Measurements from ENCODE around the gene TRIM4. TPM values are rescaled to one million over a fixed set of nuclear protein-coding genes. Genes with fewer than 3 reads are reported as not detected.
"Not testable (repeated sequence)": the region's sequence is repeated elsewhere in the genome, so short reads cannot be mapped to it uniquely, and the experiment has no call there.

The TRIM4 gene
- total RNA-seq, result 10 to 100 TPM; 21.0 to 21.8 TPM

- H3K9me3 Mint-ChIP-seq, result no peaks in the 10 kb centered on the region
- H3K4me1 Mint-ChIP-seq, result peaks cover 34% of the 10 kb centered on the region
- peaks cover 37% of the 10 kb centered on the region for H3K36me3 Mint-ChIP-seq
- DNase-seq, result peak; percentile 95
- H3K4me3 Mint-ChIP-seq, result peak within 1 kb of the TSS; percentile 95
- peak within 1 kb of the TSS; percentile 97 for H3K27ac Mint-ChIP-seq
- H3K27me3 Mint-ChIP-seq, result no peaks in the 10 kb centered on the region
These were observed at the start of gene TRIM4 for GRCh38 chr7:99918959-99919813. TSS of gene TRIM4 (minus strand) at chr7:99919530. CDS start at chr7:99919401, 129 bp downstream.

- Mint-ChIP-seq H3K27ac (no peak overlapping the region), H3K9me3 (no peaks in the 10 kb centered on the region), H3K36me3 (no peaks in the 10 kb centered on the region), H3K4me1 (peaks cover 2% of the 10 kb centered on the region), H3K27me3 (peaks cover 44% of the 10 kb centered on the region), H3K4me3 (no peak overlapping the region)
- DNase-seq, result no peak
These were observed 39.4 kb upstream of the TRIM4 start for GRCh38 chr7:99958564-99959227.

- Mint-ChIP-seq H3K4me1 (peaks cover 5% of the 10 kb centered on the region), H3K9me3 (no peaks in the 10 kb centered on the region), H3K36me3 (no peaks in the 10 kb centered on the region), H3K4me3 (no peak overlapping the region), H3K27me3 (peaks cover 26% of the 10 kb centered on the region), H3K27ac (no peak overlapping the region)
- no peak for DNase-seq
These were observed 35.9 kb upstream of the TRIM4 start for GRCh38 chr7:99955247-99955646.

- DNase-seq, H3K4me1 Mint-ChIP-seq, H3K4me3 Mint-ChIP-seq, H3K27ac Mint-ChIP-seq, H3K36me3 Mint-ChIP-seq, H3K9me3 Mint-ChIP-seq: not testable (repeated sequence)
- peaks cover 23% of the 10 kb centered on the region for H3K27me3 Mint-ChIP-seq
These were observed 35.3 kb upstream of the TRIM4 start for GRCh38 chr7:99954643-99955042.

- Mint-ChIP-seq H3K9me3 (peaks cover 4% of the 10 kb centered on the region), H3K4me3 (no peak overlapping the region), H3K36me3 (peaks cover 2% of the 10 kb centered on the region), H3K27ac (no peak overlapping the region), H3K27me3 (peaks cover 15% of the 10 kb centered on the region), H3K4me1 (peaks cover 5% of the 10 kb centered on the region)
- no peak for DNase-seq
These were observed 34.3 kb upstream of the TRIM4 start for GRCh38 chr7:99953649-99954048.

- not testable (repeated sequence) for H3K27ac Mint-ChIP-seq, DNase-seq, H3K4me1 Mint-ChIP-seq, H3K36me3 Mint-ChIP-seq, H3K4me3 Mint-ChIP-seq, H3K9me3 Mint-ChIP-seq
- H3K27me3 Mint-ChIP-seq, result peaks cover 15% of the 10 kb centered on the region
These were observed 33.3 kb upstream of the TRIM4 start for GRCh38 chr7:99952649-99953048.

- H3K9me3 Mint-ChIP-seq, H3K4me1 Mint-ChIP-seq, H3K36me3 Mint-ChIP-seq, H3K27ac Mint-ChIP-seq, H3K4me3 Mint-ChIP-seq, DNase-seq: not testable (repeated sequence)
- peaks cover 13% of the 10 kb centered on the region for H3K27me3 Mint-ChIP-seq
These were observed 31.5 kb upstream of the TRIM4 start for GRCh38 chr7:99950819-99951218.

GRCh38 chr7:99949645-99950228 is 30.4 kb upstream of the TRIM4 start:
- no peak overlapping the region for H3K27ac Mint-ChIP-seq
- H3K27me3 Mint-ChIP-seq, result peaks cover 5% of the 10 kb centered on the region
- no peak overlapping the region for H3K4me3 Mint-ChIP-seq
- no peak for DNase-seq
- peaks cover 2% of the 10 kb centered on the region for H3K36me3 Mint-ChIP-seq
- peaks cover 4% of the 10 kb centered on the region for H3K9me3 Mint-ChIP-seq
- H3K4me1 Mint-ChIP-seq, result peaks cover 6% of the 10 kb centered on the region

- Mint-ChIP-seq H3K36me3 (peaks cover 2% of the 10 kb centered on the region), H3K4me1 (peaks cover 8% of the 10 kb centered on the region), H3K4me3 (no peak overlapping the region), H3K9me3 (peaks cover 4% of the 10 kb centered on the region), H3K27ac (no peak overlapping the region), H3K27me3 (peaks cover 5% of the 10 kb centered on the region)
- no peak for DNase-seq
These were observed 28.3 kb upstream of the TRIM4 start for GRCh38 chr7:99947608-99948007.

- peaks cover 5% of the 10 kb centered on the region for H3K27me3 Mint-ChIP-seq
- peaks cover under 1% of the 10 kb centered on the region for H3K9me3 Mint-ChIP-seq
- H3K4me3 Mint-ChIP-seq, result no peak overlapping the region
- no peak overlapping the region for H3K27ac Mint-ChIP-seq
- DNase-seq, result no peak
- H3K36me3 Mint-ChIP-seq, result no peaks in the 10 kb centered on the region
- peaks cover 8% of the 10 kb centered on the region for H3K4me1 Mint-ChIP-seq
These were observed 25.3 kb upstream of the TRIM4 start for GRCh38 chr7:99944497-99945070.

- no peak for DNase-seq
- H3K36me3 Mint-ChIP-seq, result no peaks in the 10 kb centered on the region
- H3K27ac Mint-ChIP-seq, result peak overlapping the region; percentile 41
- peaks cover 5% of the 10 kb centered on the region for H3K27me3 Mint-ChIP-seq
- peaks cover 3% of the 10 kb centered on the region for H3K9me3 Mint-ChIP-seq
- H3K4me3 Mint-ChIP-seq, result peak overlapping the region; percentile 19
- H3K4me1 Mint-ChIP-seq, result peaks cover 8% of the 10 kb centered on the region
These were observed 24.5 kb upstream of the TRIM4 start for GRCh38 chr7:99943641-99944496.

- Mint-ChIP-seq H3K9me3 (peaks cover 10% of the 10 kb centered on the region), H3K4me1 (peaks cover 10% of the 10 kb centered on the region), H3K36me3 (no peaks in the 10 kb centered on the region), H3K4me3 (no peak overlapping the region), H3K27ac (no peak overlapping the region), H3K27me3 (peaks cover 14% of the 10 kb centered on the region)
- DNase-seq, result no peak
These were observed 19.0 kb upstream of the TRIM4 start for GRCh38 chr7:99938296-99938695.

- H3K27me3 Mint-ChIP-seq, H3K9me3 Mint-ChIP-seq, DNase-seq, H3K36me3 Mint-ChIP-seq, H3K4me3 Mint-ChIP-seq, H3K27ac Mint-ChIP-seq: not testable (repeated sequence)
- peaks cover 15% of the 10 kb centered on the region for H3K4me1 Mint-ChIP-seq
These were observed 15.7 kb upstream of the TRIM4 start for GRCh38 chr7:99935009-99935408.

GRCh38 chr7:99930376-99930775 is 11.0 kb upstream of the TRIM4 start:
- H3K27ac Mint-ChIP-seq, result no peak overlapping the region
- H3K36me3 Mint-ChIP-seq, result no peaks in the 10 kb centered on the region
- peaks cover 11% of the 10 kb centered on the region for H3K27me3 Mint-ChIP-seq
- peaks cover 30% of the 10 kb centered on the region for H3K4me1 Mint-ChIP-seq
- H3K9me3 Mint-ChIP-seq, result no peaks in the 10 kb centered on the region
- H3K4me3 Mint-ChIP-seq, result no peak overlapping the region
- DNase-seq, result no peak

All from activated naive CD8-positive, alpha-beta T cell treated with anti-CD3 and anti-CD28 coated beads for 36 hours (primary cell).